Pancreas (tissue), 10 donors: ENCODE results near the gene FKBP10. TPM values are rescaled to one million over a fixed set of nuclear protein-coding genes. Genes with fewer than 3 reads are reported as not detected.

Experiments used
- ATAC-seq, 4 donors: fragments of 200-7000 bp; cut with Tn5 transposase; one replicate each; pipeline versions ENCODE4 v1.8.0 to v1.9.1; 2020; ENCODE audit warnings: mild to moderate bottlenecking in 4 of 4, moderate library complexity in 4 of 4
- DNase-seq, 6 donors: peaks; one replicate each; pipeline ENCODE4 v3.0.0-alpha.2; 2020
- FAIRE-seq: peaks from 2 replicates; lab custom pipeline; 2012; peaks lifted over from hg19 to GRCh38; lab: Jason Lieb, UNC
- H3K27ac ChIP-seq, 4 donors: fragments of 200-600 bp; sonication (generic); 1 replicate in 3 of 4; 2 replicates in 1 of 4; pipeline versions ENCODE4 v1.5.0 to v1.8.0; 2020
- H3K27me3 ChIP-seq, 4 donors: fragments of 200-600 bp; one replicate each; pipeline ENCODE4 v1.8.0; 2021
- H3K36me3 ChIP-seq, 3 donors: fragments of 200-600 bp; sonication (generic) in 1 of 3; one replicate each; pipeline versions ENCODE4 v1.5.0 to v1.8.0; 2020 to 2021
- H3K4me1 ChIP-seq, 3 donors: fragments of 200-600 bp; one replicate each; pipeline ENCODE4 v1.8.0; 2021
- H3K4me3 ChIP-seq, 4 donors: fragments of 200-600 bp; sonication (generic) in 2 of 4; one replicate each; pipeline versions ENCODE4 v1.5.0 to v1.8.0; 2020 to 2021
- H3K9me3 ChIP-seq, 4 donors: fragments of 200-600 bp; one replicate each; pipeline ENCODE4 v1.8.0; 2021
- CTCF ChIP-seq, 4 donors: fragments of 200-600 bp; sonication (generic) in 3 of 4; IDR thresholded peaks; one replicate each; pipeline versions ENCODE4 v1.5.0 to v1.8.0; 2021; ENCODE audit warnings: antibody characterized with exemption in 4 of 4
- WGBS, 2 donors: extraction: QIAGEN DNeasy Blood & Tissue Kit; methylation state at CpG; one replicate each; pipeline ENCODE4 v1.1.7; 2013; 5-methylcytosine and 5-hydroxymethylcytosine counted together
- intact Hi-C, 3 donors: fragments of 100-400 bp; cut with DNase I; formaldehyde crosslinking; loops; one replicate each; pipeline versions ENCODE4 v1.11.1 to v1.14.2; 2022
- polyA plus RNA-seq, 2 donors: library from polyadenylated mRNA; stranded (reverse); fragments of 200-250 nt; gene quantifications; one replicate each; pipeline ENCODE4 v1.2.3, GENCODE V29; 2013
- total RNA-seq, 6 donors: library from RNA; stranded (reverse); fragmentation: NEBNext Ultra II Directional in 4 of 6; extraction: Animal tissue kit (Norgen Biotek cat#: 25700) in 4 of 6; gene quantifications; one replicate each; pipeline versions ENCODE4 v1.2.1 to v1.2.4, GENCODE V29; 2021 to 2023
- donor health status: healthy with polysubstance abuse.
- donor health status: DM: no; HTN: no; CAD: no; lungs with moderate emphysema.
- donor health status: DM: no; HTN: no; CAD: no.
- donor health status: control.
- donor health status: control.
- donor health status: Bipolar disorder and iron deficiency.
- donor health status: DM: yes; HTN: yes; CAD: no.
- donor health status: DM: no; HTN: no; CAD: no.
- donor health status: DM: no; HTN: no; CAD: no.
- donor health status: DM: yes; HTN: yes; CAD: no.

Gene FKBP10
- total and polyA plus RNA-seq, 8 donors, result 4.5 to 35.3 (median 11.7) TPM

DNA sequence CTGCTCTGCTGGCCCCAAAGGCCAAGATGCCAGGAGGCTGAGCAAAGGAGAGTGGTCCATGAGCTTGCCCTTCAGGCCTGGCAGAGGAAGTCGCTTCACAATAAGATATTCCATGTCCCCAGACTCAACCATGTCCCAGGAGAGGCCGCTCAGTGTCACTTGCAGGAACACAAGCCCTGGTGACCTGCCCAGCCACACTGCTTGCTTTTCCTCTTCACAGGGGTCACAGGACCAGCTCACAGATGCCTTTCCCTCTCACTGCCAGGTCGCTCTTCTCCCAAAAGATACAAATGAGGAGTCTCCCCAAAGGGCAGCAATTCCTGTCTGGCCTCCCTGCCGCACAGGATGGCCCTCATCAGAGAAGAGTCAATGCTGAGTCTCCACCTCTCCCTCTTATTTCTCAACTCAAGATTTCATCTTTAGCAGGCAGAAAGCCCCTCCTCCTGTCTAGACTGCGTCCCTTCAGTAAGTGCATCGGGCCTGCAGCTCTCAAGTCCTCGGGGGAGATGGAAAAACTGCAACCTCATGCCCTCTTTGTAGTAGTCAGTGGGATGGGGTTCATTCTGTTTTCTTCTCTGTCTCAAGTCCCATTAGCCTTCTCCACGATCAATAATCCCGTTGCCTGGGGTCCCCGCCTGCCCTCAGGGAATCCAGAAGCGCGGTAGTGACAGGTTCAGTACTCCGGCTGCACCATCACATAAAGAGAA, 31.2 kb upstream of the FKBP10 start:
- intact Hi-C loops, result no loop called here
- 73 to 79% methylated on average over 13 of the region's 13 CpGs for WGBS, 2 donors
- no peak for TF ChIP-seq CTCF (IDR thresholded peaks at IDR 0.05)
- ATAC-seq, result no peak
- Histone ChIP-seq H3K4me3 (no peak overlapping the region), H3K9me3 (no peaks in the 10 kb centered on the region), H3K27me3 (no peaks in the 10 kb centered on the region), H3K4me1 (peaks cover 21 to 55% (median 22%) of the 10 kb centered on the region in 3 donors), H3K27ac (peak overlapping the region in 1 of 4 donors; percentile 4), H3K36me3 (no peaks in the 10 kb centered on the region)
- DNase-seq, result no peak
- no peak for FAIRE-seq

GRCh38 chr17:41782142-41782541, 30.7 kb upstream of the FKBP10 start:
- ATAC-seq, result no peak
- TF ChIP-seq CTCF (IDR thresholded peaks at IDR 0.05), result no peak
- H3K36me3 ChIP-seq, result no peaks in the 10 kb centered on the region
- no peak for FAIRE-seq
- H3K4me1 ChIP-seq, result peaks cover 16 to 52% (median 18%) of the 10 kb centered on the region in 3 donors
- H3K27me3 ChIP-seq, result no peaks in the 10 kb centered on the region
- no peak for DNase-seq
- peak overlapping the region in 1 of 4 donors; percentile 6 for H3K27ac ChIP-seq
- WGBS, 2 donors, result 32 to 33% methylated on average over 4 of the region's 4 CpGs
- intact Hi-C loops, result no loop called here
- H3K9me3 ChIP-seq, result no peaks in the 10 kb centered on the region
- H3K4me3 ChIP-seq, result no peak overlapping the region

DNA sequence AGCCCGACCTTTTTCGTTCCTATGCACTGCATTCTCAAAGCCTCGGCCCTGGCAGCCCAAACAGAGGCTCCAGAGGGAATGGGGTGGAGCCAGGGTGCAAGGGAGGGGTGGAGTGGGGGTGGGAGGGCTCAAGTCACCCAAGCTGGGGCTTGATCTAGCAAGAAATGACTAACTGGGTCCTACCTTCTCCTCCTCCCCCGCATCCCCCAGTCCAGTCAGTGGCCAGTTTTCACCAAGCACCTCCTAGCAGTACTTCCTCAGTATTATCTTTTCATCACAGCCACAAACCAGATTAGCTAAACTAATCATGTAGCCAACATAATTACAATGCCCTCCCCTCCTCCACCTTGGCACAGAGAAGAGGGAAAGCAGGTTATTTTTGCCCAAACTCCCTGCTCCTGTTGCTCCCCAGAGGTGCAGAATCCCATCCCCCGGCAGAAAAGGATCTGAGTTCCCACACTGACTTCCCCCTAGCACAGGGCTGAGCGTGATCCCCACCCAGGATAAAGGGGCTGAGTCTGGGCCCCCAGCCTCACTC, 28.5 kb upstream of the FKBP10 start:
- FAIRE-seq (no peak), ATAC-seq (peak in 3 of 4 donors; percentile 2 to 5 (median 5)), DNase-seq (peak in 2 of 6 donors; percentile 54 to 60)
- Histone ChIP-seq H3K36me3 (no peaks in the 10 kb centered on the region), H3K9me3 (no peaks in the 10 kb centered on the region), H3K4me3 (peak overlapping the region in 2 of 4 donors; percentile 75 to 88), H3K27me3 (no peaks in the 10 kb centered on the region), H3K27ac (peak overlapping the region in 3 of 4 donors; percentile 95 to 98 (median 95)), H3K4me1 (peaks cover 5 to 36% (median 7%) of the 10 kb centered on the region in 3 donors)
- TF ChIP-seq CTCF (IDR thresholded peaks at IDR 0.05), result no peak
- intact Hi-C loops, result no loop called here
- 26 to 27% methylated on average over 6 of the region's 6 CpGs for WGBS, 2 donors

- FAIRE-seq (no peak), DNase-seq (no peak), ATAC-seq (no peak)
- intact Hi-C loops, result no loop called here
- no peak for TF ChIP-seq CTCF (IDR thresholded peaks at IDR 0.05)
- Histone ChIP-seq H3K27me3 (no peaks in the 10 kb centered on the region), H3K4me1 (peaks cover 5 to 29% (median 7%) of the 10 kb centered on the region in 3 donors), H3K9me3 (no peaks in the 10 kb centered on the region), H3K36me3 (no peaks in the 10 kb centered on the region), H3K27ac (peak overlapping the region; percentile 90 to 98 (median 95)), H3K4me3 (peak overlapping the region; percentile 52 to 88 (median 70))
- 6% methylated on average over 12 to 13 of the region's 13 CpGs for WGBS, 2 donors
Observed at GRCh38 chr17:41785091-41785858, 27.5 kb upstream of the FKBP10 start.
